ELF-1 (cell line): ENCODE measurements around the gene UBE2V1.
"Not testable (repeated sequence)": the region's sequence is repeated elsewhere in the genome, so short reads cannot be mapped to it uniquely, and the experiment has no call there.

Source experiments
- DNase-seq: peaks from one replicate; pipeline ENCODE4 v3.0.0-alpha.2; 2016; ENCODE audit warnings: low read depth, low spot score

The UBE2V1 gene

DNA sequence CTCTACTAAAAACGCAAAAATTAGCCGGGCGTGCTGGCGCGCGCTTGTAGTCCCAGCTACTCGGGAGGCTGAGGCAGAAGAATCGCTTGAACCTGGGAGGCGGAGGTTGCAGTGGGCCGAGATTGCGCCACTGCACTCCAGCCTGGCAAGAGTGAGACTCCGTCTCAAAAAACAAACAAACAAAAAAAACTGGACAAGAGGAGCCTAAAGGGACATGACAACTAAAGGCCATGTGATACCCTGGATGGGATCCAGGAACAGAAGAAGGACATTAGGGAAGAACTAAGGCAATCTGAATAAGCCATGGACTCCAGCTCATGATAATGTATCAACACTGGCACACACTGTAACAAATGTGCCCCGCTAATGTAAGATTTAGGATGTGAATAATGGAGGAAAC is 24.8 kb upstream of the UBE2V1 start:
- DNase-seq, result not testable (repeated sequence)

GRCh38 chr20:50136822-50137599 is 24.1 kb upstream of the UBE2V1 start:
- DNase-seq, result no peak

- peak; percentile 60 for DNase-seq
Observed at GRCh38 chr20:50135157-50135556, 22.2 kb upstream of the UBE2V1 start.

DNA sequence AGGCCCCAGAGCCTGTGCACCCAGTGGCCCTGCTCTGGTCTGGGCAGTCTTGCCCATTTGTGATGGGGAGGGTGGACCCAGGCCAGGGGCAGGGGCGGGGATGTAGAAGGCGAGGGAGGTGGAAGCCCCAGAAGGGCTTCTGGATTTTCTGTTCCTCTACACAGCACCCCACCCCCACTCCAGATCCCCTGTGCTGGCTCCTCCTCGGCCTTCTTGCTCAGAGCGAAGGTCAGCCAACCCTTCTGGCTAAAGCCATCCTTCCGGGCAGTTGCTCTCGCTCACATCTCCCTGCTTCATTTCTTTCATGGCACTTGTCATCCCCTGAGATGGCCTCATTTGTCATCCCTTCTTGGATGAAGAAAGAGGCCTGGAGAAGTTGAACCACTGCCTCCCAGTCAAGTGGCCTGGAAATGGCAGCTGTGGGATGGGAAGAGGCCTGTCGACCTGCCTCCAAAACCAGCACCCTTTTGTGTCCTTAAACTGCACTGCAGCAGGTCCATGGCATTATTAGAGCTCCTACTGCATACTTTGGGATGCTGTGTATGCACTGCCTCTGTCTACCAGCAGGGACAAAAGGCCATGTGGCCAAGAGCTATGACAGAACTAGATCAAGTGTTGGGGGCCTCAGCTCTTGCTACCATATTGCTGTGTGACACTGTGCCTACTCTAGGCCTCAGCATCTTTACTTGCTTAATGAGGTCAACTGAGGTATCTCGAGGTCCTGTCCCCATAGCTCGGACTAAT is 20.7 kb upstream of the UBE2V1 start:
- DNase-seq, result no peak

GRCh38 chr20:50133041-50133440 is 20.1 kb upstream of the UBE2V1 start:
- DNase-seq, result no peak

GRCh38 chr20:50130995-50131394 is 18.0 kb upstream of the UBE2V1 start:
- DNase-seq, result no peak

DNA sequence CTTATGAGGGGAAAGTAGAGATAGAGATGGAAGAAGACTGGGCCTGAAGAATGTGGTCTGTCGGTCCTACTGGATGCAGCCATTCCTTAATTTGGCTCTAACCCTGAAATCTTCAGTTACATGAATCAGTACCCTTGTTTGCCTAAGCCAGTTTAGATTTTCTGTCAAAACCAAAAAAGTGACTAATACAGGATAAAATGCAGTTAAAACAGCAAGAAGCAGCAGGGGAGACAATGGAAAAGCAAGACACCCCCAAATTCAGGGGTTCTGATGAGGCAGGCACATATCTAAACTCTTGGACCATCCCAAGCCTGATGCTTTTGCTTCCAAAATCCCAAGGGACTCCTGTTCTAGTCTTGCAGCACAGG is 17.4 kb upstream of the UBE2V1 start:
- DNase-seq, result no peak

GRCh38 chr20:50129662-50130355 is 16.9 kb upstream of the UBE2V1 start:
- DNase-seq, result no peak

- DNase-seq, result no peak
Observed at GRCh38 chr20:50128520-50128905, 15.6 kb upstream of the UBE2V1 start.

GRCh38 chr20:50127587-50128519 is 14.9 kb upstream of the UBE2V1 start:
- no peak for DNase-seq

DNA sequence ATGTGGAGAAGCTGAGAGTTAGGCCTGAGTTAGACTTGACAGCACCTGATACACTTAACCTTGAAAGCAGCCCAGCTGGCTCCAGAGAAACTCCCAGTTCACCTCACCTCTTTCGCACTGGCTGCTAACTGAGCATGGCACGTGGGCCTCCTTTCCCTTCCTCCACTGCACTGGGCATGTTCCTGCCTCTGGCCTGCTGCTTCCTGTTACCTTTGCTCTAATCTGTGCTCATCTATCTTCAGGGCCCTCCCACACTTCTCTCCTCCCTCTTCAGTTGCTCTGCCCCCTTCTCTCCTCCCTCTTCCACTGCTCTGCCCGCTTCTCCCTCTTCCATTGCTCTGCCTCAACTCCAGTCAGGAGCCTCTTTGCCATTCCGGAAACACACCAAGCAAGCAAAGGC is 13.7 kb upstream of the UBE2V1 start:
- DNase-seq, result no peak

- DNase-seq, result no peak
Observed at GRCh38 chr20:50125279-50125678, 12.3 kb upstream of the UBE2V1 start.

- DNase-seq, result no peak
Observed at GRCh38 chr20:50124496-50124895, 11.5 kb upstream of the UBE2V1 start.

DNA sequence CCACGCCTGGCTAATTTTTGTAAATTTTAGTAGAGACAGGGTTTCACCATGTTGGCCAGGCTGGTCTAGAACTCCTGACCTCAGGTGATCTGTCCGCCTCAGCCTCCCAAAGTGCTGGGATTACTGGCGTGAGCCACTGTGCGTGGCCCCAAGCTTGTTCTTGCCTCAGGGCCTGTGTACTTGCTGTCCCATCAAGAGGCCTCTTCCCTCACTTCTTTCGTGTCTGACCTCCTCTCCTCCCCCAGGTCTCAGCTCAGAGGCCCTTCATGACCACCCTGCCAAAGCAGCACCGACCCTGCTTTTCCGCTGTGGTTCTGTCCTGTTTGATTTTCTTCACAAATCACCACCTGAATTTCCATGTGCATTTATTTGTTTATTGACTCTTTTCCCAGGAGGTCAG is 10.5 kb upstream of the UBE2V1 start:
- no peak for DNase-seq

DNA sequence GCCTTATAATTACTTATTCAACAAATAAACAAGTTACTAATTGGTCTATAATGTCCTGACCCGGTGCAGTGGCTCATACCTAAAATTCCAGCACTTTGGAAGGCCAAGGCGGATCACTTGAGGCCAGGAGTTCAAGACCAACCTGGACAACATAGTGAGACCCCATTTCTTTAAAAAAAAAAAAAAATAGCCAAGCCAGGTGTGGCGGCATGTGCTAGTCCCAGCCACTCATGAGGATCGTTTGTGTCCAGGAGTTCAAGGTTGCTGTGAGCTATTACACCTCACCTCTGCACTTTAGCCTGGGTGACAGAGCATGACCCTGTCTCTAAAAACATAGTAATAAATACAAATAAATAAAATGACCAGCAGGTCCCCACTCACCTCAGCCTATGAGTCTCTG is 9.8 kb upstream of the UBE2V1 start:
- DNase-seq, result no peak

- peak; percentile 76 for DNase-seq
Observed at GRCh38 chr20:50121858-50122271, 8.9 kb upstream of the UBE2V1 start.

DNA sequence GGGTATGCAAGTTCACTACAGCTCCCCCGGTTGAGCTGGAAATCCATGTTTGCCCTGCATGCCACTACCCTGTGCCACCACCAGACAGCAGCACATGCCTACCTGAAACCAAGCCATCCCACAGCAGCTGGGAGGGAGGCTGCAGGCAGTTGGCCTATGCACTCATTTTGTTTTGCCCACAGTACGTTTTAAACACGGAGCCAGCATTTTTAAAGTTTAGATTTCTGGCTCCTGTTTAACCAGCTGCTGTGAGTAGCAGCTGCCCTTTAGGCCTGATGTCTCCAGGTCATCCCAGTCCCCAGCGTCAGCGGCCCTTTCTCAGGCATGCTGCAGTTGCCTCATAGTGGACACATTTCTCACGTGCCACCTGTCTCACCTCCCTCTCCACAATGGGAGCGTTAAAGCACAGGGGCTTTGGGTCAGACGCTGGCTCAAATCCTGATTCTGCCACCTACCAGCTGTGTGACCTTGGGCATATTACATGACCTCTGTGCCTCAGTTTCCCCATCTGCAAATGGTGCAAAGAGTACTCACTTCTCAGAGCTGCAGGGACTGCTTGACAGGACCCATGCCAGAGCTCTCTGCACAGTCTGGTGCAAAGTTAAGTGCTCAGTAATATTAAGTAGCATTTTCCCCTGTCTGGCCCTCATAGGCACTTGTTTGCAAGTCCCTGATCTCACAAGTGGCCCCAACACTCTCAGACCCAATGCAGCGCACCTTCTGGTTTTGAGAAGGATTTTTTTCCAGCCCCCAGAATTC is 8.2 kb upstream of the UBE2V1 start:
- peak; percentile 66 for DNase-seq

DNA sequence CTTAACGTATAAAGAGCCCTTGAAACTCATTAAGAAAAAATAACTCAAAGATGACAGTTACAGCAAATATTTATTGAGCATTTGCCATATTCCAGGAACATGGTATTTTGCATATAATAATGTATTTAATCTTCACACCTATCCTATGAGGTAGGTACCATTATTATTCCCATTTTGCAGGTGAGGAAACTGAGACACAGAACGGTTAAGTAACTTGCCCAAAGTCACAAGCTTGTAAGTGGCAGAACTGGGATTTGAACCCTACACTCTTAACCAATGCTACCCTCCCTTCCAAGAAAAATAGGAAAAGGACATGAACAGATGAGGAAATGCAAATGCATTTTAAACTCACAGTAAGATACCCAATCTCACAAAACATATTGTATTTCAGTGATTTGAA is 5.3 kb upstream of the UBE2V1 start:
- no peak for DNase-seq

GRCh38 chr20:50116368-50116999 is 3.5 kb upstream of the UBE2V1 start:
- no peak for DNase-seq
